ENCODE results near the gene ANAPC4. TPM values are rescaled to one million over a fixed set of nuclear protein-coding genes. Genes with fewer than 3 reads are reported as not detected.
"Not testable (repeated sequence)": the region's sequence is repeated elsewhere in the genome, so short reads cannot be mapped to it uniquely, and the experiment has no call there.

Gene ANAPC4
- total and polyA plus RNA-seq, 10 donors = 25.5 to 58.9 (median 43.5) TPM

DNA sequence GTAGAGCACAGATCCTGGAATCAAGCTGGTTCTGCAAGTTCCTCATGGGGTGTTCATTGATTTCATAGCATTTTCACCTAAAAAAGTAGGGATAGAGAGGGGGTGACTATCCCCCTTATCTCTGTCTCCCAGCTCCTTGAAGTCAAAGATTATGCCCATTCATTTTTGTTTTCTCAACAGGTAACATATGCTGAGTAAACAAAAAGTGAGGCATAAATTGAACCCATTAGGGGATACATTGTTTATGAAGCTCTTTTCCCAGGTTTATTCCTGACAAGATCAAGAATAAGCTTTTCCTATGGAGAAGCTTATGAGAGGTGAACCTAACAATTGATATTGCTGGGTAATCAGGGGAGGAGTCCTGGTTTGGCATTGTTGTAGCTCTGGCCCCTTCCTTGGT lies 9.2 kb upstream of the ANAPC4 start:
- no peak overlapping the region for H3K4me3 ChIP-seq
- peak overlapping the region in 3 of 8 donors; percentile 27 to 53 (median 32) for H3K27ac ChIP-seq
- intact Hi-C loops (cut with DNase I; ENCODE audit: low total_unique reads) = no loop called here
- H3K27me3 ChIP-seq (replicated peaks in 1 of 7) = no peaks in the 10 kb centered on the region
- H3K9me3 ChIP-seq = no peaks in the 10 kb centered on the region
- no peaks in the 10 kb centered on the region for H3K4me1 ChIP-seq
- no peak for DNase-seq
- TF ChIP-seq, protein P1, sequence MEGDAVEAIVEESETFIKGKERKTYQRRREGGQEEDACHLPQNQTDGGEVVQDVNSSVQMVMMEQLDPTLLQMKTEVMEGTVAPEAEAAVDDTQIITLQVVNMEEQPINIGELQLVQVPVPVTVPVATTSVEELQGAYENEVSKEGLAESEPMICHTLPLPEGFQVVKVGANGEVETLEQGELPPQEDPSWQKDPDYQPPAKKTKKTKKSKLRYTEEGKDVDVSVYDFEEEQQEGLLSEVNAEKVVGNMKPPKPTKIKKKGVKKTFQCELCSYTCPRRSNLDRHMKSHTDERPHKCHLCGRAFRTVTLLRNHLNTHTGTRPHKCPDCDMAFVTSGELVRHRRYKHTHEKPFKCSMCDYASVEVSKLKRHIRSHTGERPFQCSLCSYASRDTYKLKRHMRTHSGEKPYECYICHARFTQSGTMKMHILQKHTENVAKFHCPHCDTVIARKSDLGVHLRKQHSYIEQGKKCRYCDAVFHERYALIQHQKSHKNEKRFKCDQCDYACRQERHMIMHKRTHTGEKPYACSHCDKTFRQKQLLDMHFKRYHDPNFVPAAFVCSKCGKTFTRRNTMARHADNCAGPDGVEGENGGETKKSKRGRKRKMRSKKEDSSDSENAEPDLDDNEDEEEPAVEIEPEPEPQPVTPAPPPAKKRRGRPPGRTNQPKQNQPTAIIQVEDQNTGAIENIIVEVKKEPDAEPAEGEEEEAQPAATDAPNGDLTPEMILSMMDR (IDR thresholded peaks at IDR 0.05 in 8 of 11, conservative IDR thresholded peaks at IDR 0.05 in 3 of 11) = no peak
- TF ChIP-seq POLR2A (IDR thresholded peaks at IDR 0.05) (no peak), POLR2AphosphoS5 (IDR thresholded peaks at IDR 0.05) (no peak)
- peaks cover 0 to 49% (median 11%) of the 10 kb centered on the region in 6 donors for H3K36me3 ChIP-seq

DNA sequence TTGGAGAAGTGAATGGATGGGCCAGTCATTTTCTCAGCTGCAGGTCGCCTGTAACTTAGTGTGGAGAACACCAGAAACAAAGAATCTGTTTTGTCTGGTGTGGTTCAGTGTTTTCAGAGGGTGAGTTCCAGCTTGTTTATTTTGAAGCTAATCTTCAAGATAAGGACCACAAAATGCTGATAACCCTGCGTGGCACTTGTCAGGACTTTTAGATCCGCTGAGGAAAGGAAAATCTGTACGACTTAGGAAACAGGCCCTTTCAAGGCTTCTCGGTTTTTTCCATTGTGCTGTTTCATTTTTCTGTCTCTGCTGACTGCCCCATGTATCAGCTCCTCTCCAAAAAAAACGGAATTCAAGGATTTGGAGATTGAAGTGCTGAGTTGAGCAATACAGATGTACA lies 8.7 kb upstream of the ANAPC4 start:
- H3K4me1 ChIP-seq = no peaks in the 10 kb centered on the region
- DNase-seq = no peak
- TF ChIP-seq, protein P1 (IDR thresholded peaks at IDR 0.05 in 8 of 11, conservative IDR thresholded peaks at IDR 0.05 in 3 of 11) = no peak
- TF ChIP-seq POLR2A (IDR thresholded peaks at IDR 0.05) = no peak
- TF ChIP-seq POLR2AphosphoS5 (IDR thresholded peaks at IDR 0.05) = no peak
- H3K36me3 ChIP-seq = peaks cover 0 to 49% (median 11%) of the 10 kb centered on the region in 6 donors
- H3K9me3 ChIP-seq = no peaks in the 10 kb centered on the region
- 67 to 80% (median 78%) methylated on average over 6 of the region's 6 CpGs for WGBS, 5 donors
- H3K27ac ChIP-seq = peak overlapping the region in 4 of 8 donors; percentile 27 to 53 (median 40)
- H3K4me3 ChIP-seq = no peak overlapping the region
- H3K27me3 ChIP-seq (replicated peaks in 1 of 7) = no peaks in the 10 kb centered on the region
- intact Hi-C loops (cut with DNase I; ENCODE audit: low total_unique reads) = no loop called here

DNA sequence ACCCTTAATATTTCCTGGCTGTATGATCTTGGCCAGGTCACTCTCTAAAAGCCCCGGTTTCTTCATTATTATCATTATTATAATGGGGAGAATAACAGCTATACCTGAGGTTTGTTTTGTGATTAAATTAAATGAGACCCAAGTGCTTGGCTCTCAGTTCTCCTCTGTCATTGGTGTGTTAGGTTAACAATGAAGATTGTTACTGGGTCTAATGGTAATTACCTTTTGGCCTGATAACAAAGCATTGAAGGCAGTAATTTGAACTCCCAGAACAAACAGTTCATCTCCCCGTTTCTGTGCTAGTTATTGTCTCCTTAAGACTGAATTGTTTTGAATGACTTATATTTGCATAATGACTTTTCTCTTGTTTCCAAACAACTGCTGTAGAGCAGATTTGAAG lies 6.8 kb upstream of the ANAPC4 start:
- Histone ChIP-seq H3K27me3 (replicated peaks in 1 of 7) (no peaks in the 10 kb centered on the region), H3K27ac (no peak overlapping the region), H3K36me3 (peaks cover 0 to 32% (median 7%) of the 10 kb centered on the region in 6 donors), H3K4me3 (no peak overlapping the region), H3K9me3 (no peaks in the 10 kb centered on the region), H3K4me1 (peaks cover 0 to under 1% (median 0%) of the 10 kb centered on the region in 6 donors)
- 81 to 91% (median 87%) methylated on average over 2 of the region's 2 CpGs for WGBS, 5 donors
- TF ChIP-seq POLR2A (IDR thresholded peaks at IDR 0.05) (no peak), POLR2AphosphoS5 (IDR thresholded peaks at IDR 0.05) (no peak)
- TF ChIP-seq, protein P1 (IDR thresholded peaks at IDR 0.05 in 8 of 11, conservative IDR thresholded peaks at IDR 0.05 in 3 of 11) = no peak
- no peak for DNase-seq
- intact Hi-C loops (cut with DNase I; ENCODE audit: low total_unique reads) = loop anchor here (10.0 kb wide), 1 partner anchor 195 kb away; no protein-coding TSS in a partner anchor

DNA sequence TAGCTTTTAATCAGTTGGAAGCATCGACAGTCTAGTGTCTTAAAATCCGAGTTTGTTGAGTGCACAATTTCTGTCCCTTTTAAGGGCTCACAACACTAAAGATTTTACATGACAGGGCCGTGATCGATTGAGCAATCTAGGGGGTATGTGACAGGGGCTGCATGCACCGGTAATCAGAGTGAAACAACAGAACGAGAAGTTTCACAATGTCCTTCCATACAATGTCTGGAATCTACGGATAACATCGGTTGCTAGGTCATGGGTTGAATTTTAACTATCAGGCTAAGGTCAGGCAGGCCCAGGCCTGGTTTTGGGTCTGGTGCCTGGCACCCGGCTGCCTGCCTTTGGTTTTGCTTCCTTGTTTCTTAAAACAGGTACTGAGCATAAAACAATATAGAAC lies 4.5 kb upstream of the ANAPC4 start:
- Histone ChIP-seq H3K36me3 (peaks cover 0 to 25% (median 7%) of the 10 kb centered on the region in 6 donors), H3K4me1 (peaks cover 0 to 14% (median 2%) of the 10 kb centered on the region in 6 donors)
- not testable (repeated sequence) for H3K27ac ChIP-seq; DNase-seq; H3K4me3 ChIP-seq; H3K9me3 ChIP-seq; H3K27me3 ChIP-seq (replicated peaks in 1 of 7)
- intact Hi-C loops (cut with DNase I; ENCODE audit: low total_unique reads) = loop anchor here (10.0 kb wide), 1 partner anchor 198 kb away; no protein-coding TSS in a partner anchor
- WGBS, 5 donors = 68 to 87% (median 72%) methylated on average over 9 of the region's 9 CpGs

Measured in spleen (tissue), 11 donors.